Measurements from ENCODE around the gene ZBTB40. TPM values are rescaled to one million over a fixed set of nuclear protein-coding genes. Genes with fewer than 3 reads are reported as not detected.

Gene ZBTB40
- total RNA-seq, 1 experiment from 2014 or later: 11.5 TPM

DNA sequence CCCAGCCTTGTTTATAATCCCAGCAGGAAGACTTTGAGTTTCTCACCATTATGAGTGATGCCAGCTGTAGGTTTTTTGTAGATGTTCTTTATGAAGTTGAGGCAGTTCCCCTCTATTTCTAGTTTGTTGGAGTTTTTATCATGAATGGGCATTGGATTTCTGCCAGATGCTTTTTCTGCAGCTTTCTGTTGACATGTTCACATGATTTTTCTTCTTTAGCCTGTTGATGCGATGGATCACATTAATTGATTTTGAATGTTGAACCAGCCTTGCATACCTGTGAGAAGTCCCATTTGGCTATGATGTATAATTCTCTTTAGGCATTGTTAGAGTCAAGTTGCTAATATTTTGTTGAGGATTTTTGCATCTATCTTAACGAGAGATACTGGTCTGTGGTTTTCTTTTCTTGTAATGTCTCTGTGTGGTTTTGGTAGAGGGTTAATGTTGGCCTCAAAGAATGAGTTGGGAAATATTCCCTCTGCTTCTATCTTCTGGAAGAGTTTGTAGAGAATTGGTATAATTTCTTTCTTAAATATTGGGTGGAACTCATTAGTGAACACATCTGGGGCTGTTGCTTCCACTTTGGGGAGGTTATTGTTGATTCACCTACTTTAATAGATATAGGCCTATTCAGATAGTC lies 33.2 kb downstream of the ZBTB40 start:
- DNase-seq (ENCODE audit: low spot score) (no peak), ATAC-seq (no peak)
- Mint-ChIP-seq H3K4me1 (peaks cover 2% of the 10 kb centered on the region; the same call in 1 of the 2 replicates), H3K27me3 (ENCODE audit: low read depth) (no peaks in the 10 kb centered on the region), H3K36me3 (peaks cover 15% of the 10 kb centered on the region), H3K4me3 (no peak overlapping the region), H3K27ac (no peak overlapping the region; the same call in 1 of the 2 replicates), H3K9me3 (peaks cover 22% of the 10 kb centered on the region)
- POLR2A ChIA-PET: no interaction called here
- CTCF ChIA-PET: no interaction called here
- TF ChIP-seq JAZF1 (CRISPR knock-in tag; IDR thresholded peaks at IDR 0.05) (no peak), OVOL2 (CRISPR knock-in tag; IDR thresholded peaks at IDR 0.05; ENCODE audit: borderline replicate concordance) (no peak)
- TF ChIP-seq, protein P1, sequence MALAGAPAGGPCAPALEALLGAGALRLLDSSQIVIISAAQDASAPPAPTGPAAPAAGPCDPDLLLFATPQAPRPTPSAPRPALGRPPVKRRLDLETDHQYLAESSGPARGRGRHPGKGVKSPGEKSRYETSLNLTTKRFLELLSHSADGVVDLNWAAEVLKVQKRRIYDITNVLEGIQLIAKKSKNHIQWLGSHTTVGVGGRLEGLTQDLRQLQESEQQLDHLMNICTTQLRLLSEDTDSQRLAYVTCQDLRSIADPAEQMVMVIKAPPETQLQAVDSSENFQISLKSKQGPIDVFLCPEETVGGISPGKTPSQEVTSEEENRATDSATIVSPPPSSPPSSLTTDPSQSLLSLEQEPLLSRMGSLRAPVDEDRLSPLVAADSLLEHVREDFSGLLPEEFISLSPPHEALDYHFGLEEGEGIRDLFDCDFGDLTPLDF (CRISPR knock-in tag; IDR thresholded peaks at IDR 0.05): no peak
- TF ChIP-seq, protein P2, sequence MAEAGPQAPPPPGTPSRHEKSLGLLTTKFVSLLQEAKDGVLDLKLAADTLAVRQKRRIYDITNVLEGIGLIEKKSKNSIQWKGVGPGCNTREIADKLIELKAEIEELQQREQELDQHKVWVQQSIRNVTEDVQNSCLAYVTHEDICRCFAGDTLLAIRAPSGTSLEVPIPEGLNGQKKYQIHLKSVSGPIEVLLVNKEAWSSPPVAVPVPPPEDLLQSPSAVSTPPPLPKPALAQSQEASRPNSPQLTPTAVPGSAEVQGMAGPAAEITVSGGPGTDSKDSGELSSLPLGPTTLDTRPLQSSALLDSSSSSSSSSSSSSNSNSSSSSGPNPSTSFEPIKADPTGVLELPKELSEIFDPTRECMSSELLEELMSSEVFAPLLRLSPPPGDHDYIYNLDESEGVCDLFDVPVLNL (CRISPR knock-in tag; IDR thresholded peaks at IDR 0.05; ENCODE audit: borderline replicate concordance, low read depth): no peak
- TF ChIP-seq, protein P3, sequence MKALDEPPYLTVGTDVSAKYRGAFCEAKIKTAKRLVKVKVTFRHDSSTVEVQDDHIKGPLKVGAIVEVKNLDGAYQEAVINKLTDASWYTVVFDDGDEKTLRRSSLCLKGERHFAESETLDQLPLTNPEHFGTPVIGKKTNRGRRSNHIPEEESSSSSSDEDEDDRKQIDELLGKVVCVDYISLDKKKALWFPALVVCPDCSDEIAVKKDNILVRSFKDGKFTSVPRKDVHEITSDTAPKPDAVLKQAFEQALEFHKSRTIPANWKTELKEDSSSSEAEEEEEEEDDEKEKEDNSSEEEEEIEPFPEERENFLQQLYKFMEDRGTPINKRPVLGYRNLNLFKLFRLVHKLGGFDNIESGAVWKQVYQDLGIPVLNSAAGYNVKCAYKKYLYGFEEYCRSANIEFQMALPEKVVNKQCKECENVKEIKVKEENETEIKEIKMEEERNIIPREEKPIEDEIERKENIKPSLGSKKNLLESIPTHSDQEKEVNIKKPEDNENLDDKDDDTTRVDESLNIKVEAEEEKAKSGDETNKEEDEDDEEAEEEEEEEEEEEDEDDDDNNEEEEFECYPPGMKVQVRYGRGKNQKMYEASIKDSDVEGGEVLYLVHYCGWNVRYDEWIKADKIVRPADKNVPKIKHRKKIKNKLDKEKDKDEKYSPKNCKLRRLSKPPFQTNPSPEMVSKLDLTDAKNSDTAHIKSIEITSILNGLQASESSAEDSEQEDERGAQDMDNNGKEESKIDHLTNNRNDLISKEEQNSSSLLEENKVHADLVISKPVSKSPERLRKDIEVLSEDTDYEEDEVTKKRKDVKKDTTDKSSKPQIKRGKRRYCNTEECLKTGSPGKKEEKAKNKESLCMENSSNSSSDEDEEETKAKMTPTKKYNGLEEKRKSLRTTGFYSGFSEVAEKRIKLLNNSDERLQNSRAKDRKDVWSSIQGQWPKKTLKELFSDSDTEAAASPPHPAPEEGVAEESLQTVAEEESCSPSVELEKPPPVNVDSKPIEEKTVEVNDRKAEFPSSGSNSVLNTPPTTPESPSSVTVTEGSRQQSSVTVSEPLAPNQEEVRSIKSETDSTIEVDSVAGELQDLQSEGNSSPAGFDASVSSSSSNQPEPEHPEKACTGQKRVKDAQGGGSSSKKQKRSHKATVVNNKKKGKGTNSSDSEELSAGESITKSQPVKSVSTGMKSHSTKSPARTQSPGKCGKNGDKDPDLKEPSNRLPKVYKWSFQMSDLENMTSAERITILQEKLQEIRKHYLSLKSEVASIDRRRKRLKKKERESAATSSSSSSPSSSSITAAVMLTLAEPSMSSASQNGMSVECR (CRISPR knock-in tag; IDR thresholded peaks at IDR 0.05; ENCODE audit: borderline replicate concordance): no peak
- TF ChIP-seq, protein P4, sequence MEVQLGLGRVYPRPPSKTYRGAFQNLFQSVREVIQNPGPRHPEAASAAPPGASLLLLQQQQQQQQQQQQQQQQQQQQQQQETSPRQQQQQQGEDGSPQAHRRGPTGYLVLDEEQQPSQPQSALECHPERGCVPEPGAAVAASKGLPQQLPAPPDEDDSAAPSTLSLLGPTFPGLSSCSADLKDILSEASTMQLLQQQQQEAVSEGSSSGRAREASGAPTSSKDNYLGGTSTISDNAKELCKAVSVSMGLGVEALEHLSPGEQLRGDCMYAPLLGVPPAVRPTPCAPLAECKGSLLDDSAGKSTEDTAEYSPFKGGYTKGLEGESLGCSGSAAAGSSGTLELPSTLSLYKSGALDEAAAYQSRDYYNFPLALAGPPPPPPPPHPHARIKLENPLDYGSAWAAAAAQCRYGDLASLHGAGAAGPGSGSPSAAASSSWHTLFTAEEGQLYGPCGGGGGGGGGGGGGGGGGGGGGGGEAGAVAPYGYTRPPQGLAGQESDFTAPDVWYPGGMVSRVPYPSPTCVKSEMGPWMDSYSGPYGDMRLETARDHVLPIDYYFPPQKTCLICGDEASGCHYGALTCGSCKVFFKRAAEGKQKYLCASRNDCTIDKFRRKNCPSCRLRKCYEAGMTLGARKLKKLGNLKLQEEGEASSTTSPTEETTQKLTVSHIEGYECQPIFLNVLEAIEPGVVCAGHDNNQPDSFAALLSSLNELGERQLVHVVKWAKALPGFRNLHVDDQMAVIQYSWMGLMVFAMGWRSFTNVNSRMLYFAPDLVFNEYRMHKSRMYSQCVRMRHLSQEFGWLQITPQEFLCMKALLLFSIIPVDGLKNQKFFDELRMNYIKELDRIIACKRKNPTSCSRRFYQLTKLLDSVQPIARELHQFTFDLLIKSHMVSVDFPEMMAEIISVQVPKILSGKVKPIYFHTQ (CRISPR knock-in tag; IDR thresholded peaks at IDR 0.05): no peak

DNA sequence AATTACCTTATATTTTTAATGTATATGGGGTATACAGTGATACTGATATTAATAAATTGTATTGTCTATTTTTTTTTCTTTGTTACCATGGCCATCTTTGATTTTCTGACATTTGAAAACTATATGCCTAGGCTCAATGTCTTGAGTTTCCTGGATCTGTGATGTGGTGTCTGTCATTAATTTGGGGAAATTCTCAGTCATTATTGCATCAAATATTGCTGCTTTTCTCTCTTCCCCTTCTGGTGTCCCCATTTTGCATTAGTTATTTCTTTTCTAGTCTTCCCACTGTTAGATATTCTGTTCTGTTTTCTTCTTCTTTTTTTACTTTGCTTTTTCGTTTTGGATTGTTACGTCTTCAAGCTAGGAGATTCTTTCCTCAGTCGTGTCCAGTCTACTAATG lies 33.8 kb downstream of the ZBTB40 start:
- Mint-ChIP-seq H3K4me3 (no peak overlapping the region), H3K27ac (no peak overlapping the region)
- TF ChIP-seq, protein P5, sequence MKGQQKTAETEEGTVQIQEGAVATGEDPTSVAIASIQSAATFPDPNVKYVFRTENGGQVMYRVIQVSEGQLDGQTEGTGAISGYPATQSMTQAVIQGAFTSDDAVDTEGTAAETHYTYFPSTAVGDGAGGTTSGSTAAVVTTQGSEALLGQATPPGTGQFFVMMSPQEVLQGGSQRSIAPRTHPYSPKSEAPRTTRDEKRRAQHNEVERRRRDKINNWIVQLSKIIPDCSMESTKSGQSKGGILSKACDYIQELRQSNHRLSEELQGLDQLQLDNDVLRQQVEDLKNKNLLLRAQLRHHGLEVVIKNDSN (CRISPR knock-in tag; IDR thresholded peaks at IDR 0.05): no peak
- TF ChIP-seq, protein P6, sequence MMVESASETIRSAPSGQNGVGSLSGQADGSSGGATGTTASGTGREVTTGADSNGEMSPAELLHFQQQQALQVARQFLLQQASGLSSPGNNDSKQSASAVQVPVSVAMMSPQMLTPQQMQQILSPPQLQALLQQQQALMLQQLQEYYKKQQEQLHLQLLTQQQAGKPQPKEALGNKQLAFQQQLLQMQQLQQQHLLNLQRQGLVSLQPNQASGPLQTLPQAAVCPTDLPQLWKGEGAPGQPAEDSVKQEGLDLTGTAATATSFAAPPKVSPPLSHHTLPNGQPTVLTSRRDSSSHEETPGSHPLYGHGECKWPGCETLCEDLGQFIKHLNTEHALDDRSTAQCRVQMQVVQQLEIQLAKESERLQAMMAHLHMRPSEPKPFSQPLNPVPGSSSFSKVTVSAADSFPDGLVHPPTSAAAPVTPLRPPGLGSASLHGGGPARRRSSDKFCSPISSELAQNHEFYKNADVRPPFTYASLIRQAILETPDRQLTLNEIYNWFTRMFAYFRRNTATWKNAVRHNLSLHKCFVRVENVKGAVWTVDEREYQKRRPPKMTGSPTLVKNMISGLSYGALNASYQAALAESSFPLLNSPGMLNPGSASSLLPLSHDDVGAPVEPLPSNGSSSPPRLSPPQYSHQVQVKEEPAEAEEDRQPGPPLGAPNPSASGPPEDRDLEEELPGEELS (CRISPR knock-in tag; IDR thresholded peaks at IDR 0.05): no peak
- TF ChIP-seq ZNF416 (CRISPR knock-in tag; IDR thresholded peaks at IDR 0.05): no peak
- no peak for TF ChIP-seq ZNF138 (CRISPR knock-in tag; conservative IDR thresholded peaks at IDR 0.05)
- no peak for TF ChIP-seq ZNF263 (CRISPR knock-in tag; IDR thresholded peaks at IDR 0.05; ENCODE audit: low read depth)
- TF ChIP-seq, protein P7, sequence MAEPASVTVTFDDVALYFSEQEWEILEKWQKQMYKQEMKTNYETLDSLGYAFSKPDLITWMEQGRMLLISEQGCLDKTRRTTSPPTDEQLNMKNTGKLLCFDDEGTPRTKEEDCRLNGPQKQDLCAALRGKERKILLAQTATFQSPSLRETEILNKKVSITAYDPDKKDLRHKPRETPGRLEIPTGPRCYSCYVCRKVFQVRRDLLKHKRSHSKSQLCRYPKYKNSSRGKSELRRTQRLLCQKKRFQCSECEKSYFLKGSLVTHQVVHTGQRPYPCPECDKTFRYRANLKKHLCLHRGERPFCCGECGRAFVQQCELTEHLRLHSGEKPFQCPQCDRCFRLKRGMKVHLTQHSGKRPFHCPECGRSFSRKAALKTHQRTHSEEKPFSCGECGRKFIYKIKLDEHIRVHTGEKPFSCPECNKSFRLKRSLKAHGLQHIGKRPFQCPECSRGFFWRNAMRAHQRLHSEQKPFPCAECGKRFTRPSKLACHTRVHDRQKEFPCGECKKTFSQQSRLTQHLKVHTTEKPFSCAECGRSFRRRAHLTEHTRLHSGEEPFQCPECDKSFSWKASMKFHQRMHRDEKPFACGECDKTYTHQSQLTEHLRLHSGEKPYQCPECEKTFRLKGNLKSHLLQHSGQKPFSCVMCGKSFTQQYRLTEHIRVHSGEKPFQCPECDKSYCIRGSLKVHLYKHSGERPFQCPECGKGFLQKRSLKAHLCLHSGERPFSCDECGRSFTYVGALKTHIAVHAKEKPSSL (CRISPR knock-in tag; conservative IDR thresholded peaks at IDR 0.05): no peak
- no peak for TF ChIP-seq CBFB (CRISPR knock-in tag; IDR thresholded peaks at IDR 0.05; ENCODE audit: low read depth)
- TF ChIP-seq GRHL2 (CRISPR knock-in tag; IDR thresholded peaks at IDR 0.05; ENCODE audit: insufficient replicate concordance, severe bottlenecking): no peak
- TF ChIP-seq, protein P8, sequence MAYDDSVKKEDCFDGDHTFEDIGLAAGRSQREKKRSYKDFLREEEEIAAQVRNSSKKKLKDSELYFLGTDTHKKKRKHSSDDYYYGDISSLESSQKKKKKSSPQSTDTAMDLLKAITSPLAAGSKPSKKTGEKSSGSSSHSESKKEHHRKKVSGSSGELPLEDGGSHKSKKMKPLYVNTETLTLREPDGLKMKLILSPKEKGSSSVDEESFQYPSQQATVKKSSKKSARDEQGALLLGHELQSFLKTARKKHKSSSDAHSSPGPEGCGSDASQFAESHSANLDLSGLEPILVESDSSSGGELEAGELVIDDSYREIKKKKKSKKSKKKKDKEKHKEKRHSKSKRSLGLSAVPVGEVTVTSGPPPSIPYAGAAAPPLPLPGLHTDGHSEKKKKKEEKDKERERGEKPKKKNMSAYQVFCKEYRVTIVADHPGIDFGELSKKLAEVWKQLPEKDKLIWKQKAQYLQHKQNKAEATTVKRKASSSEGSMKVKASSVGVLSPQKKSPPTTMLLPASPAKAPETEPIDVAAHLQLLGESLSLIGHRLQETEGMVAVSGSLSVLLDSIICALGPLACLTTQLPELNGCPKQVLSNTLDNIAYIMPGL (CRISPR knock-in tag; IDR thresholded peaks at IDR 0.05): no peak

More for the DNA sequence above, 33.8 kb downstream of the ZBTB40 start:
- ChIA-PET CTCF (no interaction called here), POLR2A (no interaction called here)
- Mint-ChIP-seq H3K36me3 (peaks cover 15% of the 10 kb centered on the region), H3K9me3 (peaks cover 22% of the 10 kb centered on the region), H3K4me1 (peaks cover 2% of the 10 kb centered on the region; the same call in 1 of the 2 replicates), H3K27me3 (ENCODE audit: low read depth) (no peaks in the 10 kb centered on the region)
- no peak for ATAC-seq
- DNase-seq (ENCODE audit: low spot score): no peak
